Hematopoietic multipotent progenitor cell treated with erythropoietin and hydrocortisone succinate and interleukin-3 and kit ligand, for 15 days (in vitro differentiated cells): ENCODE results near the gene RIPK4.

Experiments used
- DNase-seq: peaks from one replicate; pipeline ENCODE4 v3.0.0-alpha.2; 2015; ENCODE audit warnings: low spot score

The RIPK4 gene

GRCh38 chr21:41753006-41753898 lies 13.6 kb downstream of the RIPK4 start:
- no peak for DNase-seq

GRCh38 chr21:41752231-41752681 lies 14.6 kb downstream of the RIPK4 start:
- DNase-seq, result no peak

GRCh38 chr21:41751611-41752011 lies 15.2 kb downstream of the RIPK4 start:
- DNase-seq, result no peak

- DNase-seq, result no peak
Observed at GRCh38 chr21:41750532-41751151, 16.2 kb downstream of the RIPK4 start.

GRCh38 chr21:41750051-41750450 lies 16.8 kb downstream of the RIPK4 start:
- DNase-seq, result no peak

GRCh38 chr21:41749286-41749685 lies 17.6 kb downstream of the RIPK4 start:
- DNase-seq, result no peak

GRCh38 chr21:41747943-41748738 lies 18.7 kb downstream of the RIPK4 start:
- no peak for DNase-seq

- no peak for DNase-seq
Observed at GRCh38 chr21:41746744-41747006, 20.2 kb downstream of the RIPK4 start.

- no peak for DNase-seq
Observed at GRCh38 chr21:41745971-41746743, 20.7 kb downstream of the RIPK4 start.

GRCh38 chr21:41745026-41745820 lies 21.6 kb downstream of the RIPK4 start:
- DNase-seq, result no peak

- no peak for DNase-seq
Observed at GRCh38 chr21:41744028-41744930, 22.6 kb downstream of the RIPK4 start.

GRCh38 chr21:41743321-41744027 lies 23.4 kb downstream of the RIPK4 start:
- no peak for DNase-seq

GRCh38 chr21:41742073-41742875 lies 24.6 kb downstream of the RIPK4 start:
- DNase-seq, result no peak

- no peak for DNase-seq
Observed at GRCh38 chr21:41741253-41742072, 25.4 kb downstream of the RIPK4 start.

- DNase-seq, result no peak
Observed at GRCh38 chr21:41740604-41741252, 26.1 kb downstream of the RIPK4 start.

GRCh38 chr21:41739936-41740335 lies 26.9 kb downstream of the RIPK4 start:
- DNase-seq, result no peak

GRCh38 chr21:41739011-41739410 lies 27.8 kb downstream of the RIPK4 start:
- no peak for DNase-seq
